GM19193 (cell line): ENCODE measurements around the gene TUBD1.

ENCODE experiments used
- POLR2A ChIP-seq: IDR thresholded peaks from 4 replicates; pipeline ENCODE4 v1.6.1; 2011; ENCODE audit not compliant: insufficient read depth, insufficient read length; ENCODE audit errors: extremely low read depth

Gene TUBD1, protein sequence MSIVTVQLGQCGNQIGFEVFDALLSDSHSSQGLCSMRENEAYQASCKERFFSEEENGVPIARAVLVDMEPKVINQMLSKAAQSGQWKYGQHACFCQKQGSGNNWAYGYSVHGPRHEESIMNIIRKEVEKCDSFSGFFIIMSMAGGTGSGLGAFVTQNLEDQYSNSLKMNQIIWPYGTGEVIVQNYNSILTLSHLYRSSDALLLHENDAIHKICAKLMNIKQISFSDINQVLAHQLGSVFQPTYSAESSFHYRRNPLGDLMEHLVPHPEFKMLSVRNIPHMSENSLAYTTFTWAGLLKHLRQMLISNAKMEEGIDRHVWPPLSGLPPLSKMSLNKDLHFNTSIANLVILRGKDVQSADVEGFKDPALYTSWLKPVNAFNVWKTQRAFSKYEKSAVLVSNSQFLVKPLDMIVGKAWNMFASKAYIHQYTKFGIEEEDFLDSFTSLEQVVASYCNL

DNA sequence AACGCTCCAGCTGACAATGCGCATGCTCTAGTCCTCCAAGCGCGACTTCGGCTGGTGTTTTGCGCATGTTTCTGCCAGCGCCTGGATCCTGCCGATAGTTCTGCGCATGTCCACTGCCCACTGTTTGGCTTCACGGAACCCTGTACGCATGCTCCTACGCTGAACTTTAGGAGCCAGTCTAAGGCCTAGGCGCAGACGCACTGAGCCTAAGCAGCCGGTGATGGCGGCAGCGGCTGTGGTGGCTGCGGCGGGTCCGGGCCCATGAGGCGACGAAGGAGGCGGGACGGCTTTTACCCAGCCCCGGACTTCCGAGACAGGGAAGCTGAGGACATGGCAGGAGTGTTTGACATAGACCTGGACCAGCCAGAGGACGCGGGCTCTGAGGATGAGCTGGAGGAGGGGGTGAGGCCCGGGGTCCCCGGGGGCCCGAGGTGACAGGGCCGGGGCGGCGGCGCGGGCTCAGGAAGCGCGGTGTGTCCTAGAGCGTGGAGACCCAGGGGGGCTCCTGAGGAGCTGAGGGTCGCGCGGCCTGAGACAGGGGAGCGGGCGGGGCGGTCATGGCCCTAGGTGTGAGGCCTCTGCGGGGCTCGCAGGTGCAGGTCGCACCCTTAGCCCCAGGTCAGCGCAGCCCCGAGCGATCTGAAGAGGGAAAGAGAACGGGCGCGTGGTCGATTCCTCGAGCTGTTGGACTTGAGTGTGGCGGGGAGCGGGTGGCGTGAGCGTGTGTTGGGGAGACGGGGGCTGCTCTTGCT lies at the start of gene TUBD1, which contains the start of gene RPS6KB1:
Gene TUBD1 (minus strand): TSS at position 20 of the 752 bp plus-strand sequence. CDS start 1,941 bp downstream, outside the sequence.
Gene RPS6KB1 (plus strand): TSS at position 198 of the 752 bp plus-strand sequence. CDS start 64 bp downstream, at position 262.
- TF ChIP-seq POLR2A = peak; percentile 98

DNA sequence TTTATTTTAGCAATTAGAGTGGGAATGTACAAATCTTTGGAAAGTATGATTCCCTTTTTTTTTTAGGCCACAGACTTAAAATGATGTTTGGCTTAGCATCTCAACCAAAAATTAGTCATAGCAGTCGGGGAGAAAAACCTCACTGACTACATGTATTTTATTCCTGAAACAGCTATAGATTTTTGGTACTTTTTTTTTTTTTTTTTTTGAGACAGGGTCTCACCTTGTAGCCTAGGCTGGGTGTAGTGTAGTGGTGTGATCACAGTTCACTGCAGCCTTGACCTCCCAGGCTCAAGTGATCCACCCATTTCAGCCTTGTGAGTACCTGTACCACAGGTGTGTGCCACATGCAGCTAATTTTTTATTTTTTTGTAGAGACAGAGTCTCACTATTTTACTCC lies 48.4 kb upstream of the TUBD1 start:
- no peak for TF ChIP-seq POLR2A

DNA sequence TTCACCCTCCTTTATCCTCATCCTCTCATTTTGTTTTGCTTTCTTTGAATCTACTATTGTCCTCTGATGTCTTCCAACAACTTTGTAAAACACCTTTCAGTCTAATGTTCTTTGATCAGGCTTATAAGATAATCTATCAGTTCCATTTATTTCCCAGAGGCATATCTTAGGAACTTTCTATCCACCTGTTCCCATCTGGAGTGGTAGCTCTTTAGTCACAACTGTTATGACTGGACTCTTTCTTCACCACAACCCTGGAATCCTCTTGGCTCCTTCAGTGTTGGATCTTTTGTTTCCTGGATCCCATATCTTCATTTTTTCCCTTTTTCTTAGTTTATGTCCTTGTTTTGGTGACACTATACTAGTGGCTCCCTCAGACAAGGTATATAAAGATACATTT lies 23.7 kb upstream of the TUBD1 start:
- TF ChIP-seq POLR2A = no peak

DNA sequence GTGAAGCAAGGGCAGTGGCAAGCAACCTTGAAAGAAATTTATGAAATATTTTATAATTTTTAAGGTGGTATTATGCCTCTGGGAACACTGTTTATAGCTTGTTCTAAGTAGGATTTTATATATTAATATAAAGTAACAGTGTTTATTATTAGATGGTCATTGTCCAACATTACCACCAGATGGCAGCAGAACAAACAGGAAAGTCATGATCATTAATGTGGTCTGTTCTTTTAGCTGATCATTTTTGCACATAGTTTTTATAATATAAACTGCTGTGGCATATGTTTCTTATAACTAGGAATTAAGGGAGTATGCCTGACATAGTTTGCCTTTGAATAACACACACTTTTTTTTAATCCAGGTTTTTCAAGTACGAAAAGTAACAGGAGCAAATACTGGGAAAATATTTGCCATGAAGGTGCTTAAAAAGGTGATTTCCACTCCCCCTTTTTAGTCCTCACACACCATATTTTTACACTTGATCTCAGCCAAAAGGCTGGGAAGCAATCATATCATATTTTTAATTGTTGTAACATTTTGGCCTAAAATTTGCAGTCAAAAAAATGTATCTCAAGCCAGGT lies 21.6 kb upstream of the TUBD1 start:
- TF ChIP-seq POLR2A = no peak

DNA sequence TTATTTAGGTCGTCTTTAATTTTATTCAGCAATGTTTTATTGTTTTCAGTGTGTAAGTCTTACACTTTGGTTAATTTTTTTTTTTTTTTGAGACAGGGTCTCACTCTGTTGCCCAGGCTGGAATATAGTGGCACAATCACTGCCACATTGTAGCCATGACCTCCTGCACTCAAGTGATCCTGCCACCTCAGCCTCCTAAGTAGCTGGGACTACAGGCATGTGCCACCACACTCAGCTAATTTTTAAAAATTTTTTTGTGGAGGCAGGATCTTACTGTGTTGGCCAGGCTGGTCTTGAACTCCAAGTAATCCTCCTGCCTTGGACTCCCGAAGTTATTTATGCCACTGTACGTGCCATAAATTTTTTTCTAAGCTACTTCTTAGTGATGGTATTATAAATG lies 14.7 kb upstream of the TUBD1 start:
- TF ChIP-seq POLR2A = no peak

DNA sequence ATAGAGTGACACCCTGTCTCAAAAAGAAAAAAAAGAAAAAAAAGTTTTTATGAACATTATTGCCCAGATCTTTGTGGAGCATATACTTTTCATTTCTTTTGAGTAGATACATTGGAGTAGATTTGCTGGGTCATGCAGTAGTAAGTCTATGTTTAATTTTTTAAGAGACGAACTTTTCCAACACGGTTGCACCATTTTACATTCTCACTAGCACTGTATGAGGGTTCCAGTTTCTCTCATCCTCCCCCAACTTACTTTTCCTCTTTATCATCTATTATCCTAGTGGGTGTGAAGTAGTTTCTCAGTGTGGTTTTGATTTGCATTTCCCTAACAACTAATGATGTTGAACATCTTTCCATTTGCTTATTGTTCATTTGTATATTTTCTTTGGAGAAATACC lies 10.7 kb upstream of the TUBD1 start:
- TF ChIP-seq POLR2A = no peak

DNA sequence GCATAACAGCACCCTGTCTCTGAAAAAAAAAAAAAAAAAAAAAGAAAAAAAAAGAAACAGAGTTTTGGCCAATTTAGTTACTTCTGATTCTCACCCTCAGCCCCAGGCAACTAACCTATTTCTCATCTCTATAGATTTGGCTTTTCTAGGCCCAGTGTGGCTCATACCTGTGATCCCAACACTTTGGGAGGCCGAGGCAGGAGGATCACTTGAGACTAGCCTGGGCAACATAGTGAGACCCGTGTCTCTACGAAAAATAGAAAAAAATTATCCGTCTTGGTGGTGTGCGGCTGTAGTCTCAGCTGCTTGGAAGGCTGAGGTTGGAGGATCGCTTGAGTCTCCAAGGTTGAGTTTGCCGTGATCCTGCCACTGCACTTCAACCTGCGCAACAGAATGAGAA lies 8.9 kb upstream of the TUBD1 start:
- TF ChIP-seq POLR2A = no peak

DNA sequence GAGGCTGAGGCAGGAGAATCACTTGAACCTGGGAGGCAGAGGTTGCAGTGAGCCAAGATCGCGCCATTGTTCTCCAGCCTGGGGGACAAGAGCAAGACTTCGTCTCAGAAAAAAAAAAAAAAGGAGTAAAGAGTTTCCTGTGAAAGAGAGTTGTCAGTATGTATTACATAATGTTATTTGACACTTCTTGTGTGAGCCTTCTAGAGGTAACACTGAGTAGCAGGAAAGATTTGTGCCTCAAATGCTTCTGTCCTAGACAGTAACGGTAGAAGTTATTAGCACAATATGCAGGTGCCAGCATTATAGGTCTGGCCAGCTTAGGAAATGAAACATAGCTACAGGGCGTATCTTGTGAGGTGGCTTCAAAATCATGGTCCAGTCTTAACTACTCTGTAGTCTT lies 6.4 kb upstream of the TUBD1 start:
- no peak for TF ChIP-seq POLR2A

DNA sequence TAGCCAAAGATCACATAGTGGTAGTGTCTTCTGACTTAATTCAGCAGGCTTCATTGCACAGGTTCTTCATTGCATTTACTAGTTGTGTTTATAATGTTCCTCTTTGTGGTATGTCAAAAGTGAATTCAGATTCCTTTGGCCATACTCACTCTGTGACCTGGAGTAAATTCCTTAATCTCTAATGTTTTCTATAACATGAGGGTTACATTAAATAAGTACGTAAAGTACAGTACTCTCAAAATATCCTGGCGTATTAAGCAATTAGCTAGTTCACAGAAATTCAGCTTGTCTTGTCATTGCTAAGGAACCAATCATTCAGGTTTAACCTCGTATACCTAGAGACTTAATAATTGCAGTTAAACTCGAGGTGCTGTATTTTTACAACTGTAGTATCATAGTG lies 4.3 kb upstream of the TUBD1 start:
- no peak for TF ChIP-seq POLR2A

DNA sequence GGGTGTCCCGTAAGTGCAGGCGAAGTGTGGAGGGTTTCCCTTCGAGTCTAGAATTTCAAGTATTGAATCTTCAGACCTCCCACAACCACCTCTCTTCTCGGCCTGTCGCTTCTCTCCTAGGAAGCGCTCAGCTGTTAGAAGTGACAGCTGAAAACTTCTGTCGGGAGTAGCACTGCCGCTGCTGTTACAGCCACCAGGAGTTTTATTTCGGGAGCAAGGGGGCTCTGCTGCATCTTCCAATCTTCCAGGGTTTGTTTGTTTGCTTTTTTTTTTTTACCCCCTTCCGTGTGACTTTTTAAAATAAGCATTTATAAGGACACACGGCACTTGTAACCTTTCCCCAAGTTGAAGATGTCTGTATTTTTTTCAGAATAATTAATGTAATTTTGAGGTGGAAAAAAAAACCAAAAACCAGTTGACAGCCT lies 945 bp upstream of the TUBD1 start:
- no peak for TF ChIP-seq POLR2A

DNA sequence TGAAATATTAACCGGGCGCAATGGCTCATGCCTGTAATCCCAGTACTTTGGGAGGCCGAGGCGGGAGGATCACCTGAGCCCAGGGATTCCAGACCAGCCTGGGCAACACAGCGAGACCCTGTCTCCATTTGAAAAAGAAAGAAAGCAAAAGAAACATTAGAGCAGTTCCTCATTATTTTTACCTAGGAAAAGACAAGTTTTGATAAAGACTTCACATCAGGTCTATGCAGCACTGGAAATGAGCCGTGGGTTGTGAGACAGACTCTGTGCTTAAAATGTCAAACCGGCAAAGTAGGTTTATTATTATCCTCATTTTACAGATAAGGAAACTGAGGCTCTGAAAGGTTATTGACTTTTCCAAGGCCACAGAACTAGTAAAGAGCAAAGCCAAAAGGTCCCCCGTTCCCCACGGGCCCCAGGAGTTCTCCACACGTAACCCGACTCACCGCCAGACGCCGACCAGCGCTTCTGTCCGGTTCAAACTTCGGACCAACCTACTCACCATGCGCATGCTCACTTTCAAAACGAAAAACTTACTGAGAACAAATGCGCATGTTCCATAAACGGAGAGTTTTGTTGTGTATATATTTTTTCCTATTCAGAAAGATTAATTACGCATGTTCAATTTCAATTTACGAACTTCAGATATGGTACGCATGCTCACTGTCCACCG lies 356 bp downstream of the TUBD1 start:
- no peak for TF ChIP-seq POLR2A

DNA sequence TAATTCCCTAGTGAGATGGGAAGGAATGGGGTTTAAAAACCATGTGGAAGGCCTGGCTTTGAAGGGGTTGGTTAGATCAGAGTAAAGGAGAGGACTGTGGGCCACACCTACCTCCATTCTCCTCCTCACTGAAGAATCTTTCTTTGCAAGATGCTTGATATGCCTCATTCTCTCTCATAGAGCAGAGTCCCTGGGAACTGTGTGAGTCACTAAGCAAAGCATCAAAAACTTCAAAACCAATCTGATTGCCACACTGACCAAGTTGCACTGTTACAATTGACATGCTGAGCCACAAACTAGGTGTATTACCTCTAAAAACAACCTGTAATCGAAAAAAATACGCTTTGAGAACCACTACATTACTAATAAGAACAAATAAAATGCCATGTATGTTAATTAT lies 2.0 kb downstream of the TUBD1 start:
- no peak for TF ChIP-seq POLR2A

DNA sequence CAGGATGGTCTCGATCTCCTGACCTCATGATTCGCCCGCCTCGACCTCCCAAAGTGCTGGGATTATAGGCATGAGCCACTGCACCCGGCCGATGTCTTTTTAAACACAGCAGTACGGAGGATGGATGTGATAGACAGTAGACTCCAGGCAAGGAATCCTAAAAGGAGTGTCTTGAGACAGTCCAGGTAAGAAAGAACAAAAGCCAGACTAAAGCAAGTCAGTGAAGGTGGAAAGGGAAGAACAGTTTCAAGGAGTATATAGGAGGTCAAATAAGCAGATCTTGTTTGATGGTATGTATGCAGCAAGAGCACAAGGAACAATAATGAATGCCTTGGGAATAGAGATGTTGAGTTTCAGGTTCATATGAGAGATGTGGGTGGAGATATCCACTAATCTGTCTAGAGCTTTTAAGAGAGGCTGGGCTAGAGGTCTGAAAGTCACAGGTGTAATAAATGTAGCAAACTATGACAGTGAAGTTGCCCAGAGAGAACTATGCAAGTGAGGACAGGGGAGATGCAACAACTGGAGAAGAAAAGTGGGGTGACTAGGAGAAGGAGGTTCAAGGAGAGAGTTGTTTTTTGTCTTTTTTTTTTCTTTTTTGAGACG lies 4.5 kb downstream of the TUBD1 start:
- no peak for TF ChIP-seq POLR2A

DNA sequence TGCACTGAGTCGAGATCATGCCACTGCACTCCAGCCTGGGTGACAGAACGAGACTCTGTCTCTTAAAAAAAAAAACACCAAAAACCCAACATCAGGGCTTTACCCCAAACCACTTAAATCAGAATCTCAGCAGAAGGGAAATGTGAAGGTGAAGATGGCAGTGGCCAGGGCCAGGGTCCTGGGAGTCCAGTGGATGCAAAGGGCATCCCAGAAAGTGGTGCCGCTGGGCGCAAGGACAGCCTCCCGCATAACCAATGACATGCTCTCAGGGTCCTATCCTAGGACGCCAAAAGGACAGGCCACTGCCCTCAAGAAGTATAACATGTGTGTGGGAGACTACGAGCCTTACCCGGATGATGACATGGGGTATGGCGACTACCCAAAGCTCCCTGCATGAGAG lies 7.9 kb downstream of the TUBD1 start:
- TF ChIP-seq POLR2A = no peak
